RWPE2 (cell line): Measurements from ENCODE around the gene UROC1.

Source experiments
- ATAC-seq: fragments of 200-7000 bp; cut with Tn5 transposase; 3 replicates; pipeline ENCODE4 v1.9.1; 2021; ENCODE audit warnings: low read depth
- DNase-seq: peaks from one replicate; pipeline ENCODE4 v3.0.0-alpha.2; 2020; ENCODE audit warnings: low spot score
- H3K27ac ChIP-seq: fragments of 450-650 bp; 2 replicates; pipeline ENCODE4 v1.5.1; 2017; ENCODE audit warnings: mild to moderate bottlenecking; ENCODE audit not compliant: poor library complexity, severe bottlenecking
- H3K27me3 ChIP-seq: fragments of 250-450 bp; sonication (Bioruptor Pico); 2 replicates; pipeline ENCODE4 v1.5.1; 2021; ENCODE audit warnings: mild to moderate bottlenecking, moderate library complexity; ENCODE audit not compliant: insufficient read depth, poor library complexity, severe bottlenecking
- H3K36me3 ChIP-seq: fragments of 250-450 bp; sonication (Bioruptor Pico); 2 replicates; pipeline ENCODE4 v1.5.1; 2020; ENCODE audit warnings: low read depth, mild to moderate bottlenecking, moderate library complexity
- H3K4me1 ChIP-seq: fragments of 250-450 bp; sonication (Bioruptor Pico); 2 replicates; pipeline ENCODE4 v1.5.1; 2021; ENCODE audit warnings: mild to moderate bottlenecking, moderate library complexity; ENCODE audit not compliant: insufficient read depth, poor library complexity, severe bottlenecking
- H3K4me3 ChIP-seq: fragments of 250-450 bp; sonication (Bioruptor Pico); 2 replicates; pipeline ENCODE4 v1.5.1; 2021; ENCODE audit warnings: mild to moderate bottlenecking, moderate library complexity; ENCODE audit not compliant: severe bottlenecking
- H3K9me3 ChIP-seq: fragments of 250-450 bp; sonication (Bioruptor Pico); 2 replicates; pipeline ENCODE4 v1.5.1; 2021; ENCODE audit warnings: mild to moderate bottlenecking, moderate library complexity; ENCODE audit not compliant: severe bottlenecking
- TF ChIP-seq, protein P1 (sequence below): fragments of 450-650 bp; IDR thresholded peaks from one replicate; pipeline ENCODE4 v1.5.1; 2017; ENCODE audit warnings: mild to moderate bottlenecking, moderate library complexity; ENCODE audit not compliant: poor library complexity, severe bottlenecking

The UROC1 gene

DNA sequence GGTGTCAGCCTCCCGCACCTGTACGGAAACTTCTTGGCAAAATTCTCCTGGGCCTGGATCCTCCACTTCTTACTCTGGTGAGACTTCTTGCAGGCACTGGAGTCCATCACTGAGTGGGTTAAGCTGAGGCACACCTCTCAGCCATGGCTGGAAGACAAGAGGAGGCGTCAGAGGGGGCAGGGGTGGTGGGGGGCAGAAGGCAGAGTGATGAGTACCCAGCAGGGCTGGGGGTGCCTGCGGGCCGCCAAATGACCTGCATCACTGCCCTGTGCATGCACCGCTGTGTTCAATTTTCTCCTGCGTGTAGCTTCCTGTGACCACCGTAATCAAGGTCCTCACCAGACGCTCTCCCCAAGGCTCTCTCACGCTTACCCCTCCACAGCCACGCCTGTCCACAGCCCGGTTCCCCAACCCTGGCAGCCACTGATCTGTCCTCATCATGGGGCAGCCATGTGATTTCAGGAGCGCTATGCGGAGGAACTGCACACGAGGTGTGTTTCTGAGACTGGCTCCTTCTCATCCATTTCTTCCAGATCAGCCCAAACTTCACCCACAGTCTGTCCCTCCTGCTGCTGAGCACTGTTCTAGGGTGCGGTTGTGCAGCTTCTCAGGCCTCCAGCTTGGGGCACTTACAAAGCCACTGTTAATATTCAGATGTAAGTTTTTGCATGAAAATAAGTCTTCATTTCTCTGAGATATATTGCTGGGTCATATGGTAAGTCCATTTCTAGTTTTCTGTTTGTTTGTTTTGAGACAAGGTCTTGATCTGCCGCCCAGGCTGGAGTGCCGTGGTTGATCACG, 35.9 kb upstream of the UROC1 start:
- Histone ChIP-seq H3K27ac (no peak overlapping the region), H3K9me3 (no peaks in the 10 kb centered on the region), H3K4me1 (no peaks in the 10 kb centered on the region), H3K27me3 (no peaks in the 10 kb centered on the region), H3K4me3 (no peak overlapping the region), H3K36me3 (no peaks in the 10 kb centered on the region)
- ATAC-seq (no peak), DNase-seq (no peak)
- TF ChIP-seq, protein P1, sequence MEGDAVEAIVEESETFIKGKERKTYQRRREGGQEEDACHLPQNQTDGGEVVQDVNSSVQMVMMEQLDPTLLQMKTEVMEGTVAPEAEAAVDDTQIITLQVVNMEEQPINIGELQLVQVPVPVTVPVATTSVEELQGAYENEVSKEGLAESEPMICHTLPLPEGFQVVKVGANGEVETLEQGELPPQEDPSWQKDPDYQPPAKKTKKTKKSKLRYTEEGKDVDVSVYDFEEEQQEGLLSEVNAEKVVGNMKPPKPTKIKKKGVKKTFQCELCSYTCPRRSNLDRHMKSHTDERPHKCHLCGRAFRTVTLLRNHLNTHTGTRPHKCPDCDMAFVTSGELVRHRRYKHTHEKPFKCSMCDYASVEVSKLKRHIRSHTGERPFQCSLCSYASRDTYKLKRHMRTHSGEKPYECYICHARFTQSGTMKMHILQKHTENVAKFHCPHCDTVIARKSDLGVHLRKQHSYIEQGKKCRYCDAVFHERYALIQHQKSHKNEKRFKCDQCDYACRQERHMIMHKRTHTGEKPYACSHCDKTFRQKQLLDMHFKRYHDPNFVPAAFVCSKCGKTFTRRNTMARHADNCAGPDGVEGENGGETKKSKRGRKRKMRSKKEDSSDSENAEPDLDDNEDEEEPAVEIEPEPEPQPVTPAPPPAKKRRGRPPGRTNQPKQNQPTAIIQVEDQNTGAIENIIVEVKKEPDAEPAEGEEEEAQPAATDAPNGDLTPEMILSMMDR: no peak

DNA sequence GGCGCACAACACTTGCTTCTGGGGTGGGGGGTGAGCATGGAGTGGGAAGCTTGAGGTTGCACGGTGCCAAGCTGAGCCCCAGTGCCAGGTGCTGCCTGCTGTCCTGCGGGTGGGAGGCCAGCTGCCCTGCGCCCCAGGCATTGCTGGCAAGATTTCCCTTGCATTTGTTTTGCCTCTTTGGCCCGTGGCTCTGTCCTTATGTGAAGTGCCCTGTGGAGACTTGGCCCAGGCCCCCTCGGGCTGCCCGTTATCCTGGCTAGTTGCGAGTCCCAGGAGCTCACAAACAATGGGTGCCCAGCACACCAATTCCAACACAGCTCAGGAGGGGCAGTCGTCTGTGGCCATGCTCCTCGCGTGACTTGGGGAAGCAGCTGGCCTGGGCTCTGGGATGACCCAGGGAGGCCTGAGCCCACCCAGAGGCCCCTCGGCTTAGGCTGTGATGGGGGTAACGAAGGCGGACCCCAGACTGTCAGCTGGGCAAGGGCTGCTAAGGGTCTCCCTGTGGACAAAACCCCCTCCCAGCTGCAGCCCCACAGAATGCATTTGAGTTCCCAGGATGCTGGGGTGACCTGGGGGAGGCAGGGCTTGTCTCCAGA, 35.2 kb upstream of the UROC1 start:
- TF ChIP-seq, protein P1: no peak
- Histone ChIP-seq H3K27ac (no peak overlapping the region), H3K9me3 (no peaks in the 10 kb centered on the region), H3K36me3 (no peaks in the 10 kb centered on the region), H3K27me3 (no peaks in the 10 kb centered on the region), H3K4me1 (no peaks in the 10 kb centered on the region), H3K4me3 (no peak overlapping the region)
- DNase-seq: no peak
- ATAC-seq: no peak

DNA sequence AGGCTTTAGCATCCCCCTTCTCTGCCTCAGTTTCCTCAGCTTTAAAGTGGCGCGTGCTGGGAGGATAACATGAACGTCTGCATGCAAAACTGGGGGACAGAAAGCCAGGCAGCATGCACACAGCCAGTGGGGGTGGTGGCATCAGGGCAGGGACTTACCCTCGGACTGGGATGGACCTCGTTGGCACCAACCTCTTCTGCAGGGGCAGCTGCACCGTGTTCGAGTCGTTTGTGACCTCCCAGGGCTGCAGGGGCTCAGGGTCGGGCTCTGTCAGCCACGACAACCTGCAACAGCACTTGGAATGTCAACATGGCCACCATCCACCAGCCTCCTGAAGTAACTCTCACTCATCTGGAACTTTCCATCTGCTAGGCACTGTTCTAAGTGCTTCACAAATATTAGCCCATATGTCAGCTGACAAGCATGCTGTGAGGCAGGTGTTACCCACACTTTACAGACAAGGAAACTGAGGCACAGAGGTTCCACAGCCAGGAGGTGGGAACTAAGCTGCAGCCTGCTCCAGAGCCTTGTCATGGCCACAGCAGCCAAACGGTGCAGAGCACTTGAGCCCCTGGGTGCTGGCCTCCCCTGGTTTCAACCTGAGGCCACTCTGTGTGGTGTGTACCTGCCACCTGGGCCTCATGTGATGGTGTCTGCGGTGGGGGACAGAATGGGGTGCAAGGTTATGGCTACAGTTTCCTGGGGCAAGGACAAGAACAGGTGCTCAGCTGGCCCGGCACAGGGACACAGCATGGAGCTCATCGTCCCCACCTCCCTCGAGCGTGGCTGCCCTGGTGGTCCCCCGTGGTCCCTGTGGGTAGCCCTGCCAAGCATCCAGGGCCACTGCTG, 34.5 kb upstream of the UROC1 start:
- Histone ChIP-seq H3K9me3 (no peaks in the 10 kb centered on the region), H3K36me3 (no peaks in the 10 kb centered on the region), H3K4me1 (no peaks in the 10 kb centered on the region), H3K4me3 (no peak overlapping the region), H3K27me3 (no peaks in the 10 kb centered on the region), H3K27ac (no peak overlapping the region)
- DNase-seq (no peak), ATAC-seq (no peak)
- TF ChIP-seq, protein P1: no peak

DNA sequence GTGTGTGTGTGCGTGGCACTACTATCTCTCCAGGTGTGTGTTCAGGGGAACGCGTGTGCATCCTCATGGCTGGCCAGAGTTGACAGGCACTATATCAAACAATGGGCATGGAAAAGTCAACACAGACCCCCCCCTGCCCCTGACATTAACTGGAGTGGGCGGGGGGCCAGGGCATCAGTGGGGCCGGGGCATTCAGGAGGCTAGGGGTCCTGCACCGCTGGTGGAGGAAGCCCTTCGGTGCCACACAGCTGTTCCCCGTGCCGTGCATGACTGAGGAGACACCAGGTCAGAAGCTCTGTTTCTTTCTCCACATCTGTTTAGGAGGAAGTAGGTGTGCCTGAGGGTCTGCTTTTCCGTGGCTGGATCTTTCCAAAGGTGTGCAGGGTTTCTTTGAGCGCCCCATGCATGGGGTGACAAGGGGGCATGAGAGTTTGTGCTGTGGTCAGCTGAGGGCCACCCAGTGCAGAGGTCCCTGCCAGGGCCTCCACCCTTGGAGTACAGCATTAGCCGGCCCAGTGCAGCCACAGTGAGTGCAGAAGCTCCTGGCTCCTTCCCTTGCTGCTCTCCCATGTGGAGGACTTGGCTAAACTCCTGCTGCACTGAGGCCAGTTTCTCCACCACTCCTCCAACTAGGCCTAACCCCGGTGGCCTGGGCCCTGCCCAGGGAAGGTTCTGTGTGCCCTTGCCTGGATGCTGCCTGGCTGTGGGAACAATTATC, 33.7 kb upstream of the UROC1 start:
- DNase-seq (no peak), ATAC-seq (no peak)
- H3K4me1 ChIP-seq: no peaks in the 10 kb centered on the region
- H3K4me3 ChIP-seq: no peak overlapping the region
- no peaks in the 10 kb centered on the region for H3K27me3 ChIP-seq
- TF ChIP-seq, protein P1: no peak
- H3K9me3 ChIP-seq: no peaks in the 10 kb centered on the region
- H3K27ac ChIP-seq: no peak overlapping the region
- H3K36me3 ChIP-seq: no peaks in the 10 kb centered on the region
